GM18907 (cell line): Measurements from ENCODE around the gene GSTM3.
"Not testable (repeated sequence)": the region's sequence is repeated elsewhere in the genome, so short reads cannot be mapped to it uniquely, and the experiment has no call there.

ENCODE experiments used
- ATAC-seq: cut with Tn5 transposase; IDR thresholded peaks from one replicate; pipeline ENCODE4 v1.9.1; 2021; ENCODE audit warnings: mild to moderate bottlenecking, moderate library complexity; ENCODE audit not compliant: unreplicated experiment

The GSTM3 gene

DNA sequence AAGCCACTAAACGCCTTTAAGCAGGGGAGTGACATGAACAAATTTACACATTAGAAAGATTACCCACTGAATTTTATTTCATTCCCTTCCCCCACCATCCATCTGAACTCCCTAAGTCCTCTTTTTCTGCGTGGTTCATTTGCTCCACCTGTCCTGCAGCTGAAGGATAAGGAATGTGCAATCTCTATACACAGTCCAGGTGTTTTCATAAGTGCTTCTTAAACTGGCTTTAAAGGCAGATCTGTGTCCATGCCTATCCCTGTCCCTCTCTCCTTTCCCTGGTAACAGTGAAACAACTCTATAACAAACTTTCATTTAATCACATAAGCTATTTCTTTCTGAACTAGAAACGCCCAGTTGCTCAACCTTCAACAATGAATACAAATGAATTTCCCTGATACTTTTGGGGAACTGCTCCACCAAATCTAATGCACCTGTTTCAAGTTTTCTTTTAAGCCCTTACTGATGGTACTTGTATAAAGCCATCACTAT, 8.4 kb downstream of the GSTM3 start:
- ATAC-seq: no peak

DNA sequence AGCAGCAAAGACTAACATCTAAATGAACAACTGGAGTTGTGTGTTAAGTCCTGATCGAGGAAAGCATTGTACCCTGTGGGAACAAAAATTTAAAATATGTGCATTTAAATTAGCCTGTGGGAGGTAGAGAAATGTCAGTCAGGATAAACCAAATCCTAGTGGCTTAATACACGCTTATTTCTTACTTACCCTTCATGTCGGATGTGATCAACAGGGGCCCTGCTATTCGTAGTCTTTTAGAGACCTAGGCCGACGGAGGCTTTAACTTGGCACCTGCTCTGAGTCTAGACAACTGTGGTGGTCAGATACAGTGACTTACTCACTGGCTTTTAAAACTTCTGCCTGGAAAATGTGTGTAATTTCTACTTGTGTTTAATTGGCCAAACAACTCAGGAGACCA, 10.2 kb downstream of the GSTM3 start:
- no peak for ATAC-seq

DNA sequence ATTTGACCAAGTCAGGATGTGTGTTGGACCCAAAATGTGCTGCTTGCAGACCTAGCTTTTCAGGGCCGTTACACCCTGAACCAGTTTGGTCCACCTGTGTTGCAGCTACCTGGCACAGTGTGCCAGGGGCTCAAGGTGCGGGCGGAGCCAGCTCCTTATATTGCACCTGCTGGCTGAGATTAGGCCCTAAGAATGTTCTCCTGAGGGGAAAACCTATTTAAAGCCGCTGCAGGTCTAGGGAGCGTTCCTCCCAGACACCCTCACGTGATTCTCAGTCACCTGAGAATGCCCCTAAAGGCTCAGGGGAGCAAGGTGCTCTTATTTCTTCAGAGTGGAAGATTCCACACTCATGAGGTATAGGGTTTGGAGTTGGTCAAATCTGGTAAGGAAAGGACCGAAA, 12.0 kb downstream of the GSTM3 start:
- ATAC-seq: no peak

DNA sequence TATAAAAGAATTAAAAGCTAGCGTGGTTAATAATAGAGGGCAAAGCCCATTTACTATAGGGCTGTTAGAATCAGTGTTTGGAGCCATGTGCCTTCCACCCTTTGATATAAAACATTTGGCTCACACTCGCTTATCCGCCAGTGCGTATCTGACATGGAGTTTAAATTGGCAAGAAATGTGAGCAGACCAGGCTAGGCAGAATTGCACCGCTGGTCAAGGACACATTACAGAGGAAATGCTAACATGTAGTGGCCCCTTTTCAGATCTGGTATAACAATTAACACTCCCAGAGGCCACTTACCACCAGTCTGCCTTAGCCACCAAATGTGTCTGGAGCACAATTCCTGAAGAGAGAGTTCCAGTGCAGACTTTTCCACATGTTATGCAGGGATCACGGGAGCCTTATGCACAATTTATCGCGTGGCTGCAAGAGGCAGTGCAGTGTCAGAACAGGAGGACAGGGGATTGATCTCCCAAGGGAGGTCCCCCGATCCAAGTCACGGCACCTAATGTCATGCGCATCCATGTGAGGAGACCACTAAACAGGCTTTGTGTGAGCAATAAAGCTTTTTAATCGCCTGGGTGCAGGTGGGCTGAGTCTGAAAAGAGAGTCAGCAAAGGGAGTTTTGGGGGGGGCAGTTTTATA, 14.0 kb downstream of the GSTM3 start:
- no peak for ATAC-seq

DNA sequence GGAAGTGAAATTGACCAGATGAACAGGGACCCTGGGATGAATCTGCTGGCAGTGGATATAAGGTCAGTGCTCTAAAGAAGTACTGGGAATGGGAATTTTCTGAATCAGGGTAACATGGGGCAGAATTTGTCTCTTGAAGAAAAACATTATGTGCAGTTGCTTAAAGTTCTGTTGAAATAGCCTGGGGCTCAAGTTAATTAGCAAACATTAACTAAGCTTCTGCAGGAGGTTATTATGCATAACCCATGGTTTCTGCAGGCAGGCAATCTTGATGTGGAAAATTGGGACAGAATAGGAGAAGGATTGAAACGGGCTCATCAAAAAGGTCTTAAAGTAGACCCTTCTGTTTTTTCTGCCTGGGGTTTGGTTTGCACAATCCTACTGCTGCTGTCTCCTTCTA, 14.8 kb downstream of the GSTM3 start:
- no peak for ATAC-seq

DNA sequence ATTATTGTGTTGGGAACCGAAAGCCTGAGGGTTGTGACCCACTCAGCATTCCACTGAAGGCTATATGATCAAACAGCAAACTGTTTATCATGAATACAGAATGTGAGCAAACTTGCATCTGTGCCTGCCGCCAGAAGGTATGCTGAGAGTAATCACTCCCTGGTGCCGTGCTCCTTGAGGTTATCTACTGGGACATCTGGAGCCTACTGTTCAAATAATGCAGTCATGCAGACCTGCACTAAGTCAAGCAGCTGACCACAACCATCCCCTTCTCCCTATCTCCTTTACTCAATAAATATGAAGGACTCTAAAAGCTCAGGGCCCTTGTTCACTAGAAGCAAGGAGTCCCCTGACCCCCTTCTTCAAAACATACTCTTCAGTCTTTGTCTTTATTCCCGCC, 15.3 kb downstream of the GSTM3 start:
- ATAC-seq: no peak

DNA sequence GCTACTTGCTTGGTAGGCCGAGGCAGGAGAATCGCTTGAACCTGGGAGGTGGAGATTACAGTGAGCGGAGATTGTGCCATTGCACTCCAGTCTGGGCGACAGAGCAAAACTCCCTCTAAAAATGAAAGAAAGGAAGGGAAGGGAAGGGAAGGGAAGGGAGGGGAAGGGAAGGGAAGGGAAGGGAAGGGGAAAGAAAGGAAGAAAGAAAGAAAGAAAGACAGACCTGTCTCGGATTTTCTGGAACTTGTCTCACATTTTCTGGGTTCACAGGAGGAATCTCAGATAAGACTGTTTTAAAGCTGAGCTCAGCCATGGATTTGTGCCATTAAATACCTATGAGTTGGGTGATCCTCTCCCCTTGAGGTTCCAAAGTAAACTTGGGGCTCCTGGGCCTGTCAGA, 15.9 kb downstream of the GSTM3 start:
- ATAC-seq: no peak

DNA sequence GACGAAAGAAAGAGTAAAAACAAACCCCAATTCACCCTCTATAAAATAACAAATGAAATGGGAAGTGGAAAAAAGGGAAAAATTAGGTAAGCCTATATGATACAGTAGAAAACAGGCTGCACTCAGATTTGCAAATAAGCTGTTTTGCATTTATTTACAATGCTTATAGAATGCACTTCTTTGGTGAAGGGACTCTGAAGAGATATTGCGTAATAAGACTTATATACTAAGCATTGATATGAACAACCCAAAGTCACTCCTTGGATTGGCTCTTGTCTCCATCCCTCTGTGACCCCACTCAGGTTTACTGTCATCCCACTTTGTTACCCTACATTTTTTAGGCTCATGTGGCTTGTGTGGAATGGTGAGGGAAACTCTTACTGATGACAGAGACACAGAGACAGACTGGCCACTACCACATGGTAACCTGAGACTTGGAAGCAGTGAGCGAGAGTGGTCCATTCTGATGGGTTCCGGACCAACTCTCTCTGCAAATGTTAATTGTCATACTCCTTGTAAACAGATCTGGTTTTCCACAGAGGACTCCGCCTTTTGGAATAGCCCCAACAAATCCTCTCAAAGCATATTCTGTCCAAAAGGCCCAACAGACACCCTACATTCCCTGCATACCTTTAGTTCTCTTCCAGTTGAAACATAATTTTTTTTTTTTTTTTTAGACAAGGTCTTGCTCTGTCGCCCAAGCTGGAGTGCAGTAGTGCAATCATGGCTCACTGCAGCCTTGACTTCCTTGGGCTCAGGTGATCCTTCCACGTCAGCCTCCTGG, 17.7 kb downstream of the GSTM3 start:
- no peak for ATAC-seq

DNA sequence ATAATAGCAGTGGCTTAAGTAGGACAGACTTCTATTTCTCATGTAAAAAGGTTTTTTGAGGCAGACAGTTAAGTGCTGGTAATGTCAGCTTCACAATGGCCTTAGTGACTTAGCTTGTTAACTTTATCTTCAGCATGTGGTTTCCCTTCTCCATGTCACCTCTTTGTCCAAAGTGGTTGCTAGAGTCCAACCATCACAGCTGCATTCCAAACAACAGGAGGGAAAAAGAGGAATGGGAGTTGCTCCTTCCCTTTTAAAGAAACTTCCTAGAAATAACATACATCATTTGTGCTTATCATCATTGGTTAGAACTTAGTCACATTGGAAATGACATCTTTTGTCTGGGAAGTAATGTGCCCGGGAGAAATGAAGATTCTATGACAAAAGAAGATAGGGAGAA, 18.9 kb downstream of the GSTM3 start:
- ATAC-seq: no peak

DNA sequence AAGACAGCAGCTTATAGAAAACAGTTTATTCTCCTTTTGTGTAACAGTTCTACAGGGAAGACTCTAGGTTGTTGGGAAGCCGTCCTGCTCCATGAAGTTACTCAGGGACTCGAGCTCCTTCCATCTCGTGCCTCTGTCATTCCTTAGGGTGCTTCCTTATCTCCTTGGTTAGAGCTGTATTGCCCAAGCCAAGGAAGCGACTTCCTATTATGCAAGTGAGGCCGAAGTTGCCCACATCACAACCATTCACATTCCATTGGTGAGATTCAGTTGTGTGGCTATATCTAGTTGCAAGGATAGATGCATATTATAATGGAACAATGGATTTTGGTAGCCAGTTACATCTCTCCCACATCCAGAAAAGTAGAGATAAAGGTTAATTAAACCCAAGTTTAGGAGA, 19.8 kb downstream of the GSTM3 start:
- ATAC-seq: no peak

DNA sequence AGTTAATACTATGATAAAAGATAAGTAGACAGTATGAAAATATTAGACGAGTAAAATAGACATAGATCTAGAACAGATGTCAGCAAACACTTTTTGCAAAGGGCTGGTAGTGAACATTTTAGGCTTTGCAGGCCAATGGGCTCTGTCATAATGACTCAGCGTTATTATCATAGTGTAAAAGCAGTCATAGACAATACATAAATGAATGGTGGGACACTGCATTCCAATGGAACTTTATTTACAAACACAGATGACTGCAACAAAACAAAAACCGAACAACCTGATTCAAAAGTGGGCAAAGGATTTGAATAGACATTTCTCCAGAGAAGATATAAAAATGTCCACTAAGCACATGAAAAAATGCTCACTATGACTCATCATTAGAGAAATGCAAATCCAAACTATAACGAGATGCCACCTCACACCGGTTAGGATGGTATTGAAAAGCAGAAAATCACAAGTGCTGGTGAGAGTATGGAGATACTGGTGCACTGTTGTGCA, 21.5 kb downstream of the GSTM3 start:
- peak; percentile 59 for ATAC-seq

DNA sequence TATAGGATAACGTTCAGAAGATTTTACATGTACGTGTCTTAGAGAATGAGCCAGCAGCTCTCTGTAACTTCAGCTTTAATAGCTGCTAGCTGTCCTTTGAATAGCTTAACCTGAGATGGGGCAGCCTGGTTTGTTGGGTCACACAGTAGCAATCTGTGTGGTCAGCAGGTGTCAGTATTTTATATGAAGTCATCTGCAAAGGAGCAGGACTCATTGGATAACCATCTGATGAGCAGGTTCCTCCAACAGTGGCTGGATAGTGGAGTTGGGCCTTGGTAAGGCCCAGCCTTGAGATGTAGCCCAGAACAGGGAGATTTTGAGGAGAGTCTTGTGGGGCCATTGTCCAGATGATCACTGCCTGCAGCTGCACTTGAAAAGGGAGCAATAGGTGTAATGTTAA, 22.3 kb downstream of the GSTM3 start:
- ATAC-seq: no peak

DNA sequence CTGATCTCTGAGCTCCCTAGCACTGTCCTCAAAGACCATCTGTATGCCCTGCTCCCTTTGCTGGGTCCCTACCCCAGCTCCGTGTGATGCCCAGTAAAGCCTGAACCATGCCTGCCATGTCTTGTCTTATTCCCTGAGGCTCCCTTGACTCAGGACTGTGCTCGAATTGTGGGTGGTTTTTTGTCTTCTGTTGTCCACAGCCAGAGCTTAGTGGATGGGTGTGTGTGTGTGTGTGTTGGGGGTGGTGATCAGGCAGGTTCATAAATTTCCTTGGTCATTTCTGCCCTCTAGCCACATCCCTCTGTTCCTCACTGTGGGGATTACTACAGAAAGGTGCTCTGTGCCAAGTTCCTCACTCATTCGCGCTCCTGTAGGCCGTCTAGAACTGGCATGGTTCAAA, 23.1 kb downstream of the GSTM3 start:
- no peak for ATAC-seq

DNA sequence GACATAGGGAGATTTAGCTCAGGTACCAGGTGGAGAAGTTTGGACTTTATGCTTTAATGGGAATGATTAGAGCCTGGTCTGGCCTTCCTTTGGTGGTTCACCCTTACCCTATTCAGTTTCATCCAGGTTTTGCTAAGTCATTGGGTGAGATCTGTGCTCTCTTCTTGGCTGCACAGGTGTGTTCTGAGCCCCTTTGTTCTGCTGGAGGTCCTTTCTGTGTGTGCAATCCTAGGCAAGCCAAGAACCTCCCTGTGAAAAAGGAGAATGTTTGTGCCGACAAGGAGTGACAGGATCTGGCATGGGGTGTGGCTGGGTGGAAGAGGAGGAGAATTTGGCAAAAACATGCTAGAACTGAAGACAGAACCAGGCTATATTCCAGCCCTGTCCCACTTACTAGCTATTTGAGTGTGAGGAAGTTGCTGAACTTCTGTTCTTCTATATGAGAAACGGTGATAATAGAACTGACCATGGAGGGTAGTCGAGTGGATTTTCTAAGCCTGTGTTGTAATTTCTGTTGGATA, 24.2 kb downstream of the GSTM3 start:
- no peak for ATAC-seq

DNA sequence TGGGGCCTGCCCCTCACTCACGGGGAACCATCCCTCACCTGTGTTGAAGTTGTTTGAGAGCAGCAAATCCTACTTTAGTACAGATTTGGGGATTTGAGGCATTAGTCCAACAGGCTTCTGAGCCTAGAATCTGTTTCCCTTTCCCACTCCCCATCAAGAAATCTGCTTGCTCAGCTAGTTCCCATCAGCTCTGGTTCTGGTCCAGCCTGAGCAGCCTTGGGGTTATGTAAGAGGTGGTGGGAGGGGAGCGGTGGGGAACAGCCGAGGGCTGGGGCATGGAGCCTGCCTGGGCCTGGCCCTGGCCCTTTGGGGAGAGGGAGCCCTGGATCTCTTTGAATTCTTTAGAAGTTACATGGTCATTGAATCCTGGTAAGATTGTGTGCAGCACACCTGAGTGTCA, 24.7 kb downstream of the GSTM3 start:
- no peak for ATAC-seq

DNA sequence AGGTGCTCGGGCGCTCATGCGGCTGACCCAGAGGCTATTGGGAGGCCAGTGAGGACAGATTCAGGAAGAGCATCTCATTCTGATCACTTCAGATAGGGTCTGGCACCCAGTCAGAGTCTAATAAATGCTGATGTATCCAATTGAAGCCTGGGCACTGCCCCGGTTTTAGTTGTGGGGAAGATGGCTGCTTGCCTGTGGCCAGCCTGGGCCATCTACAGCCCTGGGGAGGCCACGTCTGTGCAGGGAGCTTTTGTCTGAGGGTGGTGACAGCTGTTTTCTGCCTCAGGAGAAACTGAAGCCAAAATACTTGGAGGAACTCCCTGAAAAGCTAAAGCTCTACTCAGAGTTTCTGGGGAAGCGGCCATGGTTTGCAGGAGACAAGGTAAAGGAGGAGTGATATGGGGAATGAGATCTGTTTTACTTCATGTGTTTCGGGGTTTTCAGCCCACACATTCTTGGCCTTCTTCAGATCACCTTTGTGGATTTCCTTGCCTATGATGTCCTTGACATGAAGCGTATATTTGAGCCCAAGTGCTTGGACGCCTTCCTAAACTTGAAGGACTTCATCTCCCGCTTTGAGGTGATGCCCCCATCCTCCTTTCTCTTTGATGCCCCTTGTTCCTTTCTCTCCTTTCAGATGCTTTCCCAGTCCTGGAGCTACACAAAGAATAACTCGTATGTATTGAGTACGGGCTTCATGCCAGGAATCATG, 26.0 kb downstream of the GSTM3 start:
- ATAC-seq: no peak

DNA sequence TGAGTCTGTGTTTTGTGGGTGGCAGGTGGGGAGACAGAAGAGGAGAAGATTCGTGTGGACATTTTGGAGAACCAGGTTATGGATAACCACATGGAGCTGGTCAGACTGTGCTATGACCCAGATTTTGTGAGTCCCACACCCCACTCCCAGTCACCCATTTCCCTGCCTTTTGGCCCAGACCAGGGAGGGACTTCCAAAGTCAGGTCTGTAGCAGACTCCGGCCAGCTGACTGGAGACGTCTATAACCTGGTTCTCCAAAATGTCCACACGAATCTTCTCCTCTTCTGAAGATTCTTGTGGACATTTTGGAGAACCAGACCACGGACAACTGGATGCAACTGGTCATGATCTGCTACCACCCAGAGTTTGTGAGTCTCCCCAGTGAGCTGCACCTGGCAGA, 27.2 kb downstream of the GSTM3 start:
- no peak for ATAC-seq

DNA sequence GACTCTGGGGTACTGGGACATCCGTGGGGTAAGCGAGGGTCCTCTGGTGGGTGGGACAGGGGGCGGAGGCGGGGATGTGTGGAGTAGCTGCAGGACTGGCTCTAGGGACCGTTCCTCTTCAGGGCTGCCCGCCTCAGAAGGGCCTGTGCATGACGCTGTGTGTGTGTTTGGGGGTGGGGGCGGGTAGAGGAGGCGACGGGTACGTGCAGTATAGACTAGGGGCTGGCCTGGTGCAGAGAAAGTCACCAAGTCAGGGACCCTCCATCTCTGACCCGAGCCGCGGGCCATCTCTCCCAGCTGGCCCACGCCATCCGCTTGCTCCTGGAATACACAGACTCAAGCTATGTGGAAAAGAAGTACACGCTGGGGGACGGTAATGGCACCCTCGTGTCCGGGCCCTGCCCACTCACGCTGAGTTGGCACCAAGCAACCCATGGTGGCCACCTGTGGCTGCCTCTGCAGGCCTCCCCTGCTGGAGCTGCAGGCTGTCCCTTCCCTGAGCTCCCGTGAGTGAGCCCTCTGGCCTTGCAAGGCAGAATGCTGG, 28.4 kb downstream of the GSTM3 start:
- no peak for ATAC-seq

DNA sequence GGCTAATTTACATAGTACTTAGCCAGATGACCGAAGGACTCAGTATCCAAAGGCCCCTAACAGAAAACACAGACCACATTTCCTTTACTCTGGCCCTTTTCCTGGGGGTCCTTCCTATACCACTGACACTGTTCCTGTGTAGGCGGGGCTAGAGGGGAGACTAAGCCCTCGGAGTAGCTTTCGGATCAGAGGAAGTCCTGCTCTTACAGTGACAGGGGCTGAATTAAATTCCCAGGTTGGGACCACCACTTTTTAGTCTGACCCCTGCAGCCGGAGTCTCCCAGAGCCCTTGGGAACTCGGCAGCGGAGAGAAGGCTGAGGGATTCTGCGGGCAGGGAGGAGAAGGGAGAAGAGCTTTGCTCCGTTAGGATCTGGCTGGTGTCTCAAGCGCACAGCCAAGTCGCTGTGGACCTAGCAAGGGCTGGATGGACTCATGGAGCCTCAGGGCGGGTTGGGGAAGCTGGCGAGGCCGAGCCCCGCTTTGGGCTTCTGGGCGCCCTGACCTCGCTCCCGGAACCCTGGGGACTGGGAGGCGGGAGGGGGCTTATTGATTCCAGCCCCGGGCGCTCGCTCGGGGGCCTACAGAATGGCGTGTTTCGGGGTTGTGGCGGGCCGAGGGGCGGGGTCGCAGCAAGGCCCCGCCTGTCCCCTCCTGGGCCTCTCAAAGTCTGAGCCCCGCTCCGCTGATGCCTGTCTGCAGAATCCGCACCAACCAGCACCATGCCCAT, 29.1 kb downstream of the GSTM3 start, which contains the start of gene GSTM5:
TSS of gene GSTM5 (plus strand) at position 659 of the 728 bp plus-strand sequence. CDS start at position 721, 62 bp downstream.
- ATAC-seq: not testable (repeated sequence)

DNA sequence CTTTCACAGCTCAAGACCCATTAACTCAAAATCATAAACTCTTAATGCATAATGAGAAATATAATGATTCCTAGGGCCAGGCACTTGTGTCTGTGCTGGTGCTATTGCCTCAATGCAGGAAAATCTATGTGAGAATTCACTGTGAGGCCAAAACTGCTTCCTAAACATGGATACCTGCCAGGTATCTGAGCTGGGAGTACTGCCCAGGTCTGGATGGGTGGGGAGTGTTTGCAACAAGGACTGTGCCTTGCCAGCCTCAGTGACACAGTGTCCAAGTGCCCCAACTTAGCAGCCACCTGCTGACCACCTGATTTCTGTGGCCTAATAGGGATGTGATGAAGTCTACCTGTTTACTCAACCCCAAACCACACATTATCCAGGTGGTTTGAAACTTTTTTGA, 31.0 kb downstream of the GSTM3 start:
- ATAC-seq: not testable (repeated sequence)
